GM10248 (cell line): ENCODE results near the gene MCL1.

Experiments
- CTCF ChIA-PET: fragments of 300-600 bp; sonication (Branson Sonifier 250); formaldehyde crosslinking; extraction: SDS; loops from one replicate; lab custom pipeline; 2021; ENCODE audit warnings: antibody characterized with exemption; lab: Yijun Ruan, JAX
- POLR2A ChIA-PET: fragments of 350-650 bp; sonication (Branson Sonifier 250); formaldehyde crosslinking; extraction: SDS; loops from one replicate; lab custom pipeline; 2020; ENCODE audit warnings: antibody characterized with exemption; lab: Yijun Ruan, JAX
- DNase-seq: peaks from one replicate; pipeline ENCODE4 v3.0.0; 2012; ENCODE audit errors: extremely low spot score
- TF ChIP-seq, protein P1 (sequence below): IDR thresholded peaks from 2 replicates; pipeline ENCODE4 v1.5.1; 2012; ENCODE audit warnings: mild to moderate bottlenecking, low read depth; ENCODE audit errors: extremely low read depth, missing control alignments, control extremely low read depth

Gene MCL1

DNA sequence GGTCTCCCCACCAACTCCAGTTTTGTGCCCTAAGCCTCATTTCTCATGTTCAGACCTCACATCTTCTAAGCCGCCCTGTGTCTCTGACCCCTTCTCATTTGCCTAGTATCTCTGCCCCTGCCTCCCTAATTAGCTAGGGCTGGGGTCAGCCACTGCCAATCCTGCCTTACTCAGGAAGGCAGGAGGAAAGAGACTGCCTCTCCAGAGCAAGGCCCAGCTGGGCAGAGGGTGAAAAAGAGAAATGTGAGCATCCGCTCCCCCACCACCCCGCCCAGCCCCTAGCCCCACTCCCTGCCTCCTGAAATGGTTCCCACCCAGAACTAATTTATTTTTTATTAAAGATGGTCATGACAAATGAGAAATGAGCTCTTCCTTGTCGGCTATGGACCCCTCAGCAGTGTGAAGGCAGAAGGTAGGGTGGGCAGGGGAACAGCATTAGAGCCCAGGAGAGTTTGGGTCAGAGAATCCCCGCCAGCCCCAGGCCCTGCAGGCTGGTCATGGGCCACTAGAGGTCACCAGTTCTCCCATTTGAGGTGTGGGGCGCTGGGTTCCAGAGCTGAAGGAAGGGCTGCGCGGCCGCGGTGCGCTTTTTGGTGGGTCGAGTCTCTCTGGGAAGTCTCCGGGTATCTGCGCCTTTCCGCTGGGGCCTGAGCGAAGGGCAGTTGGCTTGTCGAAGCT lies 18.7 kb downstream of the MCL1 start:
- DNase-seq = peak; percentile 85
- ChIA-PET POLR2A (interaction anchor here (0.5 to 12.7 kb wide), 7 partner anchors 14 to 432 kb away, joined by 3 to 305 read pairs (median 4); partner anchors contain the start of genes ENSA and MCL1), CTCF (interaction anchor here (0.6 to 9.4 kb wide), 61 partner anchors 11 to 445 kb away, joined by 3 to 151 read pairs (median 5); partner anchors contain the start of genes ADAMTSL4, C1orf54, CA14 and CERS2)
- TF ChIP-seq, protein P1, sequence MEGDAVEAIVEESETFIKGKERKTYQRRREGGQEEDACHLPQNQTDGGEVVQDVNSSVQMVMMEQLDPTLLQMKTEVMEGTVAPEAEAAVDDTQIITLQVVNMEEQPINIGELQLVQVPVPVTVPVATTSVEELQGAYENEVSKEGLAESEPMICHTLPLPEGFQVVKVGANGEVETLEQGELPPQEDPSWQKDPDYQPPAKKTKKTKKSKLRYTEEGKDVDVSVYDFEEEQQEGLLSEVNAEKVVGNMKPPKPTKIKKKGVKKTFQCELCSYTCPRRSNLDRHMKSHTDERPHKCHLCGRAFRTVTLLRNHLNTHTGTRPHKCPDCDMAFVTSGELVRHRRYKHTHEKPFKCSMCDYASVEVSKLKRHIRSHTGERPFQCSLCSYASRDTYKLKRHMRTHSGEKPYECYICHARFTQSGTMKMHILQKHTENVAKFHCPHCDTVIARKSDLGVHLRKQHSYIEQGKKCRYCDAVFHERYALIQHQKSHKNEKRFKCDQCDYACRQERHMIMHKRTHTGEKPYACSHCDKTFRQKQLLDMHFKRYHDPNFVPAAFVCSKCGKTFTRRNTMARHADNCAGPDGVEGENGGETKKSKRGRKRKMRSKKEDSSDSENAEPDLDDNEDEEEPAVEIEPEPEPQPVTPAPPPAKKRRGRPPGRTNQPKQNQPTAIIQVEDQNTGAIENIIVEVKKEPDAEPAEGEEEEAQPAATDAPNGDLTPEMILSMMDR = peak; percentile 96

DNA sequence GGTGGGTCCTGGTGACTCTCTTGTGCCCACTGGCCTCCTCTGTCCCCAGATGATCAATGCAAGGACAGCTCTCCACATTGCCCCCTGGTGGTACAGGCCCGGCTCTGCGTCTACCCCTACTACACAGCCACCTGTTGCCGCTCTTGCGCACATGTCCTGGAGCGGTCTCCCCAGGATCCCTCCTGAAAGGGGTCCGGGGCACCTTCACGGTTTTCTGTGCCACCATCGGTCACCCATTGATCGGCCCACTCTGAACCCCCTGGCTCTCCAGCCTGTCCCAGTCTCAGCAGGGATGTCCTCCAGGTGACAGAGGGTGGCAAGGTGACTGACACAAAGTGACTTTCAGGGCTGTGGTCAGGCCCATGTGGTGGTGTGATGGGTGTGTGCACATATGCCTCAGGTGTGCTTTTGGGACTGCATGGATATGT lies 19.4 kb downstream of the MCL1 start:
- TF ChIP-seq, protein P1 = peak; percentile 89
- POLR2A ChIA-PET = interaction anchor here (0.5 to 12.7 kb wide), 4 partner anchors 15 to 59 kb away, joined by 3 to 305 read pairs (median 6); partner anchors contain the start of gene MCL1
- DNase-seq = peak; percentile 85
- CTCF ChIA-PET = interaction anchor here (0.7 to 9.4 kb wide), 49 partner anchors 10 to 446 kb away, joined by 3 to 151 read pairs (median 5); partner anchors contain the start of genes ADAMTSL4, C1orf54, CA14 and CERS2

DNA sequence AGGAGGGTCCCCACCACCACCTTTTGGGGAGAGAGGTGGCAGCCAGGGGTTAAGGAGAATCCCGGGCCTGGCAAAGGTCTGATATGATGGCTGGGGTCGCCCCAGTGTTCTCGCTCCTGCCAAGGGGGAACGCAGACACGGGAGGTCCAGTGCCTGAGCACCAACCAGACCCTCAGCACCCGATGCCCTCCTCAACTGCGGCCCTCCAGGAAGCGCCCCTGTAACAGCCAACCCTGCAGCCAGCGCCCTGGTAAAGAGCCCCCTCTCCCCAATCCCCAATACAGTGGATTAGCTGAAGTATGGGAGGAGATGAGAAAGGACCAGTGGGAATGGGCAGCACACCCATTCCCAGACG lies 19.8 kb downstream of the MCL1 start:
- TF ChIP-seq, protein P1 = no peak
- CTCF ChIA-PET = interaction anchor here (0.7 to 9.4 kb wide), 32 partner anchors 10 to 446 kb away, joined by 3 to 151 read pairs (median 6); partner anchors contain the start of genes ADAMTSL4, CA14, CERS2 and ECM1
- POLR2A ChIA-PET = interaction anchor here (12.7 kb wide), 1 partner anchor 16 kb away, joined by 305 read pairs; the partner anchor contains the start of gene MCL1
- DNase-seq = no peak

DNA sequence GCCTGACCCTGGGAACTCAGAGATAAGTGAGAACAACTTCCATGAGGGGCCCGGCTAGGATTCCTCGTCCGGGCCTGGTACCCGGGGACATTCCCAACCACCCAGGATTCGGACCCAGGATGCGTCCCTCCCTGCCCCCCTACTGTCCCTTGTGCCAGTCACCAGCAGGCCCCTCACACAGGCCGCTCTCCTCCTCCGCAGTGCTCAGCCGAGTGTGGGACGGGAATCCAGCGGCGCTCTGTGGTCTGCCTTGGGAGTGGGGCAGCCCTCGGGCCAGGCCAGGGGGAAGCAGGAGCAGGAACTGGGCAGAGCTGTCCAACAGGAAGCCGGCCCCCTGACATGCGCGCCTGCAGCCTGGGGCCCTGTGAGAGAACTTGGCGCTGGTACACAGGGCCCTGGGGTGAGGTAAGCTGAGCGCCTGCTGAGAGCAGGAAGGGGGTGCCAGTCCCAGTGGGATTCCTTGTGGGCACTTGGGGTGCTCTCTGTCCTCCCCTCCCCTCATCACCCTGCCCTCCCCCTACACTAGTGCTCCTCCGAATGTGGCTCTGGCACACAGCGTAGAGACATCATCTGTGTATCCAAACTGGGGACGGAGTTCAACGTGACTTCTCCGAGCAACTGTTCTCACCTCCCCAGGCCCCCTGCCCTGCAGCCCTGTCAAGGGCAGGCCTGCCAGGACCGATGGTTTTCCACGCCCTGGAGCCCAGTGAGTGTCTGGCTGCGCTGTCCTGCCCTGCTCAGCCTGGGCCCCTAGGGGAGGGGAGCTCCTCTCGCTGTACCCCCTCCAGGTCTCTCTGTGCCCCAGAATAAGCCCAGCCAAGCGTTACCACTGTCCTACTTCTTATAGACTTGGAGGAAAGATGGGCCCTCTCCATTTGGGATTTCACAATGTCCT lies 20.4 kb downstream of the MCL1 start:
- no peak for DNase-seq
- CTCF ChIA-PET = interaction anchor here (0.5 to 9.4 kb wide), 30 partner anchors 9 to 447 kb away, joined by 3 to 151 read pairs (median 6); partner anchors contain the start of genes ADAMTSL4, CA14, CERS2 and ECM1
- TF ChIP-seq, protein P1 = no peak
- POLR2A ChIA-PET = interaction anchor here (12.7 kb wide), 1 partner anchor 16 kb away, joined by 305 read pairs; the partner anchor contains the start of gene MCL1

DNA sequence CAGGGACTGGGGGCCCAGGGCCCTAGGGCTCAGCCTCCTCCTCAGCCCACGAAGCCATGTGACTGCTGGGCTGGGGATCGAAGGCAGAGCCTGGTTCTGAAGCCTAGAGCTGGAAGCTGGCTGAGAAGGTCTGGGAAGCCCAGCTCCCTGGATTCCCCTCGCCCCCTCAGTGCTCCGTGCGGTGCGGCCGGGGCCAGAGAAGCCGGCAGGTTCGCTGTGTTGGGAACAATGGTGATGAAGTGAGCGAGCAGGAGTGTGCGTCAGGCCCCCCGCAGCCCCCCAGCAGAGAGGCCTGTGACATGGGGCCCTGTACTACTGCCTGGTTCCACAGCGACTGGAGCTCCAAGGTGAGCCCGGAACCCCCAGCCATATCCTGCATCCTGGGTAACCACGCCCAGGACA lies 21.1 kb downstream of the MCL1 start:
- TF ChIP-seq, protein P1 = no peak
- POLR2A ChIA-PET = interaction anchor here (0.5 kb wide), 1 partner anchor 307 kb away, joined by 4 read pairs; no protein-coding TSS in a partner anchor
- no peak for DNase-seq
- CTCF ChIA-PET = interaction anchor here (2.7 to 9.4 kb wide), 8 partner anchors 9 to 448 kb away, joined by 11 to 151 read pairs (median 67); partner anchors contain the start of genes ADAMTSL4, CA14, ENSA and MINDY1
